ENCODE measurements around the gene TTYH3. TPM values are rescaled to one million over a fixed set of nuclear protein-coding genes. Genes with fewer than 3 reads are reported as not detected.

The TTYH3 gene
- total RNA-seq, 1 donor from 2014 or later, result 15.5 TPM

- no peak for DNase-seq (ENCODE audit: low spot score)
- ATAC-seq, result no peak
Observed at GRCh38 chr7:2701424-2701823, 69.6 kb downstream of the TTYH3 start.

- DNase-seq (ENCODE audit: low spot score) (peak; percentile 96), ATAC-seq (peak; percentile 89)
Observed at GRCh38 chr7:2701832-2702593, 70.2 kb downstream of the TTYH3 start.

- DNase-seq (ENCODE audit: low spot score), result no peak
- no peak for ATAC-seq
Observed at GRCh38 chr7:2702594-2702957, 70.8 kb downstream of the TTYH3 start.

GRCh38 chr7:2705371-2706096 lies 73.7 kb downstream of the TTYH3 start:
- ATAC-seq (no peak), DNase-seq (ENCODE audit: low spot score) (no peak)

- ATAC-seq, result no peak
- DNase-seq (ENCODE audit: low spot score), result no peak
Observed at GRCh38 chr7:2706685-2707126, 74.9 kb downstream of the TTYH3 start.

- ATAC-seq, result no peak
- DNase-seq (ENCODE audit: low spot score), result no peak
Observed at GRCh38 chr7:2707481-2707880, 75.7 kb downstream of the TTYH3 start.

- no peak for DNase-seq (ENCODE audit: low spot score)
- no peak for ATAC-seq
Observed at GRCh38 chr7:2708041-2708440, 76.3 kb downstream of the TTYH3 start.

GRCh38 chr7:2708547-2709310 lies 76.9 kb downstream of the TTYH3 start:
- DNase-seq (ENCODE audit: low spot score) (no peak), ATAC-seq (no peak)

GRCh38 chr7:2709553-2710285 lies 77.9 kb downstream of the TTYH3 start:
- peak; percentile 82 for DNase-seq (ENCODE audit: low spot score)
- peak; percentile 96 for ATAC-seq

- no peak for ATAC-seq
- no peak for DNase-seq (ENCODE audit: low spot score)
Observed at GRCh38 chr7:2710286-2710655, 78.5 kb downstream of the TTYH3 start.

- no peak for ATAC-seq
Observed at GRCh38 chr7:2710901-2711551, 79.2 kb downstream of the TTYH3 start.

GRCh38 chr7:2711895-2712675 lies 80.3 kb downstream of the TTYH3 start:
- DNase-seq (ENCODE audit: low spot score) (no peak), ATAC-seq (no peak)

More at GRCh38 chr7:2710901-2711551, 79.2 kb downstream of the TTYH3 start:
- no peak for DNase-seq (ENCODE audit: low spot score)

- ATAC-seq, result no peak
- DNase-seq (ENCODE audit: low spot score), result no peak
Observed at GRCh38 chr7:2713370-2713769, 81.6 kb downstream of the TTYH3 start.

GRCh38 chr7:2713978-2714377 lies 82.2 kb downstream of the TTYH3 start:
- no peak for ATAC-seq
- DNase-seq (ENCODE audit: low spot score), result no peak

Other genes with a start within 250 kb of the TTYH3 start
- gene CHST12, start 228.4 kb upstream of the TTYH3 start, total RNA-seq, result 8.2 TPM
- gene GRIFIN, start 155.6 kb upstream of the TTYH3 start, total RNA-seq, result not detected
- 1.2 TPM for gene LFNG, start 112.2 kb upstream of the TTYH3 start, total RNA-seq
- gene BRAT1, start 76.5 kb upstream of the TTYH3 start, total RNA-seq, result 15.6 TPM
- gene IQCE, start 73.0 kb upstream of the TTYH3 start, total RNA-seq, result 5.7 TPM
- gene AMZ1, start 56.2 kb downstream of the TTYH3 start, total RNA-seq, result 0.83 TPM
- 16.2 TPM for gene GNA12, start 212.3 kb downstream of the TTYH3 start, total RNA-seq

Measured in left lobe of liver (tissue), 2 donors.